T-helper 1 cell treated with Interleukin-12 subunit alpha and Interleukin-12 subunit beta and Interleukin-4 antibody, amounts not matched to agents 30 ng/mL and 1 ng/mL, for 36 hours (primary cell): ENCODE data around the gene VPS37C. TPM values are rescaled to one million over a fixed set of nuclear protein-coding genes. Genes with fewer than 3 reads are reported as not detected.

ENCODE experiments used
- intact Hi-C: fragments of 100-400 bp; cut with micrococcal nuclease; formaldehyde crosslinking; loops from one replicate; pipeline ENCODE4 v1.15.1; 2024
- total RNA-seq: library from RNA; stranded (reverse); gene quantifications from 2 replicates; pipeline ENCODE4 v1.2.3, GENCODE V29; 2022

VPS37C gene
- total RNA-seq, 1 donor from 2014 or later = 7.4 TPM

- intact Hi-C loops = no loop called here
These were observed 5.5 kb downstream of the VPS37C start for GRCh38 chr11:61155741-61156140.

GRCh38 chr11:61155312-61155711, 5.9 kb downstream of the VPS37C start:
- intact Hi-C loops = no loop called here

GRCh38 chr11:61154528-61154927, 6.7 kb downstream of the VPS37C start:
- intact Hi-C loops = no loop called here

- intact Hi-C loops = no loop called here
These were observed 7.6 kb downstream of the VPS37C start for GRCh38 chr11:61153593-61154095.

- intact Hi-C loops = no loop called here
These were observed 8.2 kb downstream of the VPS37C start for GRCh38 chr11:61152816-61153592.

GRCh38 chr11:61151545-61152252, 9.5 kb downstream of the VPS37C start:
- intact Hi-C loops = no loop called here

- intact Hi-C loops = no loop called here
These were observed 10.3 kb downstream of the VPS37C start for GRCh38 chr11:61150706-61151544.

GRCh38 chr11:61149624-61150615, 11.3 kb downstream of the VPS37C start:
- intact Hi-C loops = no loop called here

GRCh38 chr11:61147791-61148620, 13.2 kb downstream of the VPS37C start:
- intact Hi-C loops = no loop called here

- intact Hi-C loops = no loop called here
These were observed 14.0 kb downstream of the VPS37C start for GRCh38 chr11:61147271-61147670.

- intact Hi-C loops = no loop called here
These were observed 14.8 kb downstream of the VPS37C start for GRCh38 chr11:61146416-61146815.

GRCh38 chr11:61145228-61146005, 15.8 kb downstream of the VPS37C start:
- intact Hi-C loops = no loop called here

GRCh38 chr11:61144511-61145179, 16.6 kb downstream of the VPS37C start:
- intact Hi-C loops = no loop called here

- intact Hi-C loops = no loop called here
These were observed 18.8 kb downstream of the VPS37C start for GRCh38 chr11:61142424-61142823.

- intact Hi-C loops = no loop called here
These were observed 19.6 kb downstream of the VPS37C start for GRCh38 chr11:61141601-61142028.

- intact Hi-C loops = no loop called here
These were observed 20.8 kb downstream of the VPS37C start for GRCh38 chr11:61140416-61140815.

- intact Hi-C loops = no loop called here
These were observed 21.8 kb downstream of the VPS37C start for GRCh38 chr11:61139387-61139786.

- intact Hi-C loops = no loop called here
These were observed 22.3 kb downstream of the VPS37C start for GRCh38 chr11:61138935-61139334.
